Ectodermal cell (in vitro differentiated cells): ENCODE measurements around the gene TGFA.

ENCODE experiments used
- H3K27ac ChIP-seq: 2 replicates; pipeline ENCODE4 v1.7.0; 2013; ENCODE audit warnings: mild to moderate bottlenecking, low read depth, low read length; ENCODE audit not compliant: insufficient read depth, poor library complexity, severe bottlenecking
- H3K27me3 ChIP-seq: 2 replicates; pipeline ENCODE4 v1.7.0; 2013; ENCODE audit warnings: mild to moderate bottlenecking, low read length; ENCODE audit not compliant: insufficient read depth, control insufficient read depth, poor library complexity, severe bottlenecking
- H3K36me3 ChIP-seq: one replicate; pipeline ENCODE4 v1.7.0; 2013; ENCODE audit warnings: low read length; ENCODE audit not compliant: control insufficient read depth, insufficient read depth
- H3K4me1 ChIP-seq: one replicate; pipeline ENCODE4 v1.7.0; 2013; ENCODE audit warnings: low read length; ENCODE audit not compliant: control insufficient read depth, insufficient read depth
- H3K4me3 ChIP-seq: 2 replicates; pipeline ENCODE4 v1.7.0; 2013; ENCODE audit warnings: low read depth, low read length, control low read depth; ENCODE audit not compliant: insufficient read depth
- H3K9me3 ChIP-seq: 2 replicates; pipeline ENCODE4 v1.7.0; 2013; ENCODE audit warnings: mild to moderate bottlenecking, low read length, moderate library complexity; ENCODE audit not compliant: control insufficient read depth
- WGBS, 2 experiments: methylation state at CpG; one replicate each; pipeline ENCODE4 v1.1.7; 2013; ENCODE audit warnings: missing lambda C conversion rate in 2 of 2; 5-methylcytosine and 5-hydroxymethylcytosine counted together

Gene TGFA

GRCh38 chr2:70403267-70404053 lies 150.2 kb downstream of the TGFA start:
- Histone ChIP-seq H3K4me1 (no peaks in the 10 kb centered on the region), H3K9me3 (no peaks in the 10 kb centered on the region), H3K4me3 (no peak overlapping the region), H3K27me3 (no peaks in the 10 kb centered on the region), H3K36me3 (no peaks in the 10 kb centered on the region), H3K27ac (no peak overlapping the region)
- 87 to 90% methylated on average over 8 of the region's 8 CpGs for WGBS, 2 experiments

DNA sequence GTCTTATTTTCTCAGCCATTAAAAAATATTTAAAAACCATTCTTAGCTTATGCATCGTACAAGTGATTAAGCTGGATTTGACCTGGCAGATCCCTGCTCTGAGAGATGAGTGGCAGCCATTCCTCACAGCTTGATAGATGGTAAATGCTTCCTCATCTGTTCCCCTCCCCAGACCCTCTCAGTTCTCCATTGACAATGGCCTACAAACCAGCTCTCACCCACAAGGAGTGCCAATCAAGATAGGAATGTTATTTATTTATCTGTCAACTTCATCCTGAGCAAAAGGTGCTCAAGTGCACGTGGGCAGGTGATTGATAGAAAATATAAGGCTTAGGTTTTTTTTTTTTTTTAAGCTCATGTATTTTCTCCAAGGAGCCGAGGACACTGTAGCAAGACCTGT lies 153.1 kb downstream of the TGFA start:
- no peaks in the 10 kb centered on the region for H3K4me1 ChIP-seq
- H3K27ac ChIP-seq: no peak overlapping the region
- 91 to 93% methylated on average over 3 of the region's 3 CpGs for WGBS, 2 experiments
- H3K36me3 ChIP-seq: no peaks in the 10 kb centered on the region
- no peak overlapping the region for H3K4me3 ChIP-seq
- no peaks in the 10 kb centered on the region for H3K9me3 ChIP-seq
- no peaks in the 10 kb centered on the region for H3K27me3 ChIP-seq

DNA sequence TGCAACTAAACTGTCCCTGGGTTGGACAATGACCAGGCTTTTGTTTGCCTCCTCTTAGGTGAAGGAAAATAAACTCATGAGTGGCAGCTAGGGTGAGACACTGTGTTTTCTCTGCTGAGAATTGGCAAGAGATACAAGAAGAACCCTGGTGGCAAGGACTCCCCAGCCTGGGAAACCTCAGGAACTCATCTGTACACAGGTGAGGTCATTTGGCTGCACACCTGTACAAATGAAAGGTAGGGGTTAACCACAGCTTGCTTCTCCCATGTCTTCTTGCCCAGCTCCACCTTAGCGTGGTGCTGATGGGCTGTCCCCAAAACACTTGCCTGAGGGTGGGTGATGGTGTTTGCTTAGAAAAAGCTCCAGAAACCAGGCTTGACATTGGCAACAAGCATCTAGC lies 154.6 kb downstream of the TGFA start:
- Histone ChIP-seq H3K27ac (no peak overlapping the region), H3K9me3 (no peaks in the 10 kb centered on the region), H3K36me3 (no peaks in the 10 kb centered on the region), H3K27me3 (no peaks in the 10 kb centered on the region), H3K4me1 (no peaks in the 10 kb centered on the region), H3K4me3 (no peak overlapping the region)
- WGBS, 2 experiments: 90 to 100% methylated on average over 1 of the region's 1 CpG
